H9 (cell line): ENCODE results near the gene PLEKHD1. TPM values are rescaled to one million over a fixed set of nuclear protein-coding genes. Genes with fewer than 3 reads are reported as not detected.

Experiments
- DNase-seq: peaks from one replicate; pipeline ENCODE4 v3.0.0-alpha.2; 2017
- H2AFZ ChIP-seq: one replicate; pipeline ENCODE4 v1.6.1; 2013; ENCODE audit warnings: mild to moderate bottlenecking, low read length, control low read depth, moderate library complexity
- H2AK5ac ChIP-seq: 2 replicates; pipeline ENCODE4 v1.6.1; 2013; ENCODE audit warnings: low read length, control low read depth, mixed read lengths; ENCODE audit not compliant: insufficient read length
- H2BK120ac ChIP-seq: one replicate; pipeline ENCODE4 v1.6.1; 2013; ENCODE audit warnings: low read depth, mild to moderate bottlenecking, low read length, control low read depth, inconsistent platforms; ENCODE audit not compliant: poor library complexity, severe bottlenecking
- H2BK12ac ChIP-seq: 2 replicates; pipeline ENCODE4 v1.6.1; 2013; ENCODE audit warnings: low read length, control low read depth, mixed read lengths, low read depth; ENCODE audit not compliant: insufficient read length
- H2BK15ac ChIP-seq: 2 replicates; pipeline ENCODE4 v1.6.1; 2013; ENCODE audit warnings: low read depth, low read length, control low read depth
- H2BK20ac ChIP-seq: one replicate; pipeline ENCODE4 v1.6.1; 2013; ENCODE audit warnings: low read depth, mild to moderate bottlenecking, low read length, control low read depth, inconsistent platforms; ENCODE audit not compliant: poor library complexity, severe bottlenecking
- H2BK5ac ChIP-seq: 2 replicates; pipeline ENCODE4 v1.6.1; 2013; ENCODE audit warnings: low read length, control low read depth, mixed read lengths; ENCODE audit not compliant: insufficient read length
- H3K14ac ChIP-seq: 2 replicates; pipeline ENCODE4 v1.6.1; 2013; ENCODE audit warnings: low read length, control low read depth; ENCODE audit not compliant: insufficient read depth
- H3K18ac ChIP-seq: 2 replicates; pipeline ENCODE4 v1.6.1; 2013; ENCODE audit warnings: low read depth, mild to moderate bottlenecking, mixed read lengths, low read length, control low read depth; ENCODE audit not compliant: insufficient read length
- H3K23ac ChIP-seq: 2 replicates; pipeline ENCODE4 v1.6.1; 2013; ENCODE audit warnings: low read length, control low read depth, mixed read lengths, low read depth; ENCODE audit not compliant: insufficient read length
- H3K23me2 ChIP-seq: 2 replicates; pipeline ENCODE4 v1.6.1; 2013; ENCODE audit warnings: low read depth, mild to moderate bottlenecking, mixed read lengths, low read length, control low read depth; ENCODE audit not compliant: insufficient read length, poor library complexity, severe bottlenecking
- H3K27ac ChIP-seq: 2 replicates; pipeline ENCODE4 v1.5.1; 2013; ENCODE audit warnings: low read length, control low read depth, mixed read lengths, low read depth; ENCODE audit not compliant: insufficient read length
- H3K27me3 ChIP-seq: 2 replicates; pipeline ENCODE4 v1.6.1; 2013; ENCODE audit warnings: low read length, control low read depth, inconsistent platforms; ENCODE audit not compliant: insufficient read depth
- H3K4ac ChIP-seq: 2 replicates; pipeline ENCODE4 v1.6.1; 2013; ENCODE audit warnings: low read depth, mild to moderate bottlenecking, control low read depth, inconsistent platforms, low read length, moderate library complexity
- H3K4me1 ChIP-seq: 2 replicates; pipeline ENCODE4 v1.6.1; 2013; ENCODE audit warnings: low read length, control low read depth, inconsistent platforms; ENCODE audit not compliant: insufficient read depth
- H3K4me2 ChIP-seq: 2 replicates; pipeline ENCODE4 v1.6.1; 2013; ENCODE audit warnings: low read length, control low read depth, mixed read lengths; ENCODE audit not compliant: insufficient read length, insufficient read depth
- H3K56ac ChIP-seq: 2 replicates; pipeline ENCODE4 v1.6.1; 2013; ENCODE audit warnings: low read depth, mild to moderate bottlenecking, mixed read lengths, low read length, control low read depth; ENCODE audit not compliant: insufficient read length
- H3K79me1 ChIP-seq: 2 replicates; pipeline ENCODE4 v1.6.1; 2013; ENCODE audit warnings: low read depth, mild to moderate bottlenecking, moderate library complexity, low read length, control low read depth, inconsistent platforms; ENCODE audit not compliant: insufficient read depth, poor library complexity, severe bottlenecking
- H3K79me2 ChIP-seq: 2 replicates; pipeline ENCODE4 v1.6.1; 2013; ENCODE audit warnings: low read length, control low read depth, inconsistent platforms; ENCODE audit not compliant: insufficient read depth
- H3K9ac ChIP-seq: 2 replicates; pipeline ENCODE4 v1.6.1; 2013; ENCODE audit warnings: low read length, control low read depth, mixed read lengths; ENCODE audit not compliant: insufficient read length; ENCODE audit errors: extremely low read depth
- H3K9me3 ChIP-seq: one replicate; pipeline ENCODE4 v1.6.1; 2013; ENCODE audit warnings: low read depth, low read length, inconsistent platforms; ENCODE audit not compliant: control insufficient read depth
- H3T11ph ChIP-seq: one replicate; pipeline ENCODE4 v1.6.1; 2013; ENCODE audit warnings: mild to moderate bottlenecking, low read length, control low read depth, inconsistent platforms
- H4K20me1 ChIP-seq: one replicate; pipeline ENCODE4 v1.6.1; 2013; ENCODE audit not compliant: control insufficient read depth, insufficient read length, insufficient read depth
- H4K5ac ChIP-seq: 2 replicates; pipeline ENCODE4 v1.6.1; 2013; ENCODE audit warnings: low read depth, mild to moderate bottlenecking, mixed read lengths, low read length, control low read depth; ENCODE audit not compliant: insufficient read length
- H4K8ac ChIP-seq: replicated peaks from 2 replicates; pipeline ENCODE4 v1.6.1; 2013; ENCODE audit warnings: low read length, control low read depth, mixed read lengths, low read depth; ENCODE audit not compliant: insufficient read length
- H4K91ac ChIP-seq: 2 replicates; pipeline ENCODE4 v1.6.1; 2013; ENCODE audit warnings: low read depth, mild to moderate bottlenecking, moderate library complexity, mixed read lengths, low read length, control low read depth; ENCODE audit not compliant: insufficient read length
- H3K27ac Mint-ChIP-seq, 3 experiments: 2 replicates in 2 of 3; 3 replicates in 1 of 3; pipeline ENCODE4 v1.8.0; 2020 to 2021; ENCODE audit warnings: mixed read lengths in 3 of 3, mild to moderate bottlenecking in 1 of 3, moderate library complexity in 1 of 3
- H3K27me3 Mint-ChIP-seq: 2 replicates; pipeline ENCODE4 v1.8.0; 2021; ENCODE audit warnings: low read depth, mild to moderate bottlenecking, moderate library complexity, mixed read lengths
- H3K36me3 Mint-ChIP-seq, 3 experiments: 2 replicates in 2 of 3; 3 replicates in 1 of 3; pipeline ENCODE4 v1.8.0; 2020 to 2021; ENCODE audit warnings: low read depth in 3 of 3, mixed read lengths in 3 of 3; ENCODE audit not compliant: insufficient read depth in 1 of 3
- H3K4me1 Mint-ChIP-seq, 2 experiments: 2 replicates each; pipeline ENCODE4 v1.8.0; 2020; ENCODE audit warnings: mixed read lengths in 2 of 2
- H3K4me3 Mint-ChIP-seq, 2 experiments: 2 replicates in 1 of 2; 3 replicates in 1 of 2; pipeline ENCODE4 v1.8.0; 2020 to 2021; ENCODE audit warnings: mild to moderate bottlenecking in 2 of 2, mixed read lengths in 2 of 2, moderate library complexity in 1 of 2
- H3K9me3 Mint-ChIP-seq, 2 experiments: 2 replicates in 1 of 2; 3 replicates in 1 of 2; pipeline ENCODE4 v1.8.0; 2020; ENCODE audit warnings: mild to moderate bottlenecking in 2 of 2, mixed read lengths in 2 of 2, moderate library complexity in 1 of 2
- WGBS: extraction: QIAGEN DNeasy Blood & Tissue Kit; methylation state at CpG from one replicate; pipeline ENCODE4 v1.1.7; 2013; ENCODE audit warnings: missing lambda C conversion rate, low lambda C conversion rate, mixed read lengths; ENCODE audit not compliant: insufficient read length; ENCODE audit errors: extremely low coverage; 5-methylcytosine and 5-hydroxymethylcytosine counted together
- total RNA-seq: library from RNA; stranded (reverse); gene quantifications from 2 replicates; pipeline ENCODE4 v1.2.1, GENCODE V29; 2021
- TF ChIP-seq, protein P1 (sequence below): fragments of 200-600 bp; sonication (generic); conservative IDR thresholded peaks from 3 replicates; pipeline ENCODE4 v1.8.0; 2021; ENCODE audit warnings: antibody characterized with exemption, mild to moderate bottlenecking

PLEKHD1 gene
- total RNA-seq, 1 experiment from 2014 or later, result 0.37 TPM

DNA sequence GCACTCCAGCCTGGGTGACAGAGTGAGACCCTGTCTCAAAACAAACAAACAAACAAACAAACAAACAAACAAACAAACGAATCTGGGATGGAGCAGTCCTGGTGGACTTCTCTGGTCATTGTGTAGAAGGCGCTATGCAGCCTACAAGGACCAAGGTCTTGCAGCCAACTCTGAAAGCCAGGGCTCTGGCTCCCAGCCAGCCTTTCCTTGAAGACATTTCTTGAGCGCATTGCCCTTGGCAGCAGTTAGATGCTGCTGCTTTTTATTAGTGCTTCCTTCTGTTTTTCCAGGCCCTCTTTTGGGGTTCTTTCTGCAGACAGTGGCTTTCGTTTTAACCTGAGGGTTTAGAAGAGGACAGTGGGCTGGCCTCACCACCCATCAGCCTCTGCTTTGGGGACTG lies 70.0 kb downstream of the PLEKHD1 start:
- H3K27ac ChIP-seq, result no peak overlapping the region
- H2AFZ ChIP-seq, result no peak overlapping the region
- H3K27me3 Mint-ChIP-seq, result peaks cover 7% of the 10 kb centered on the region
- no peaks in the 10 kb centered on the region for H3K27me3 ChIP-seq
- no peaks in the 10 kb centered on the region for H3K79me1 ChIP-seq
- H2BK15ac ChIP-seq, result no peak overlapping the region
- H4K5ac ChIP-seq, result no peak overlapping the region
- no peaks in the 10 kb centered on the region; a peak in 1 of 7 replicates for H3K36me3 Mint-ChIP-seq
- no peaks in the 10 kb centered on the region; a peak in 2 of 5 replicates for H3K9me3 Mint-ChIP-seq
- no peak overlapping the region for H4K8ac ChIP-seq
- H3K56ac ChIP-seq, result no peak overlapping the region
- H3K4me2 ChIP-seq, result no peak overlapping the region
- no peak overlapping the region for H4K91ac ChIP-seq
- H3K23me2 ChIP-seq, result no peaks in the 10 kb centered on the region
- H3K9ac ChIP-seq, result no peak overlapping the region
- DNase-seq, result no peak
- no peak overlapping the region for H3K4ac ChIP-seq
- peak overlapping the region in 1 of 3 experiments; percentile 70; a peak in 2 of 7 replicates for H3K27ac Mint-ChIP-seq
- H3K4me3 Mint-ChIP-seq, result no peak overlapping the region
- no peak overlapping the region for H2BK12ac ChIP-seq
- no peaks in the 10 kb centered on the region for H4K20me1 ChIP-seq
- no peak overlapping the region for H3K23ac ChIP-seq
- no peak overlapping the region for H3K18ac ChIP-seq
- peaks cover 25 to 29% of the 10 kb centered on the region in 2 experiments for H3K4me1 Mint-ChIP-seq
- no peak overlapping the region for H2AK5ac ChIP-seq
- H3K9me3 ChIP-seq, result no peaks in the 10 kb centered on the region
- H2BK120ac ChIP-seq, result no peak overlapping the region
- peaks cover 7% of the 10 kb centered on the region; the same call in 1 of the 2 replicates for H3K4me1 ChIP-seq
- no peak overlapping the region for H2BK5ac ChIP-seq
- no peaks in the 10 kb centered on the region for H3K79me2 ChIP-seq
- no peak overlapping the region for H3T11ph ChIP-seq
- H2BK20ac ChIP-seq, result no peak overlapping the region
- H3K14ac ChIP-seq, result no peak overlapping the region
- TF ChIP-seq, protein P1, sequence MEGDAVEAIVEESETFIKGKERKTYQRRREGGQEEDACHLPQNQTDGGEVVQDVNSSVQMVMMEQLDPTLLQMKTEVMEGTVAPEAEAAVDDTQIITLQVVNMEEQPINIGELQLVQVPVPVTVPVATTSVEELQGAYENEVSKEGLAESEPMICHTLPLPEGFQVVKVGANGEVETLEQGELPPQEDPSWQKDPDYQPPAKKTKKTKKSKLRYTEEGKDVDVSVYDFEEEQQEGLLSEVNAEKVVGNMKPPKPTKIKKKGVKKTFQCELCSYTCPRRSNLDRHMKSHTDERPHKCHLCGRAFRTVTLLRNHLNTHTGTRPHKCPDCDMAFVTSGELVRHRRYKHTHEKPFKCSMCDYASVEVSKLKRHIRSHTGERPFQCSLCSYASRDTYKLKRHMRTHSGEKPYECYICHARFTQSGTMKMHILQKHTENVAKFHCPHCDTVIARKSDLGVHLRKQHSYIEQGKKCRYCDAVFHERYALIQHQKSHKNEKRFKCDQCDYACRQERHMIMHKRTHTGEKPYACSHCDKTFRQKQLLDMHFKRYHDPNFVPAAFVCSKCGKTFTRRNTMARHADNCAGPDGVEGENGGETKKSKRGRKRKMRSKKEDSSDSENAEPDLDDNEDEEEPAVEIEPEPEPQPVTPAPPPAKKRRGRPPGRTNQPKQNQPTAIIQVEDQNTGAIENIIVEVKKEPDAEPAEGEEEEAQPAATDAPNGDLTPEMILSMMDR, result no peak
- no CpG with 5 or more reads among the region's 4 CpGs for WGBS
